ENCODE data around the gene DRGX.

DRGX gene

DNA sequence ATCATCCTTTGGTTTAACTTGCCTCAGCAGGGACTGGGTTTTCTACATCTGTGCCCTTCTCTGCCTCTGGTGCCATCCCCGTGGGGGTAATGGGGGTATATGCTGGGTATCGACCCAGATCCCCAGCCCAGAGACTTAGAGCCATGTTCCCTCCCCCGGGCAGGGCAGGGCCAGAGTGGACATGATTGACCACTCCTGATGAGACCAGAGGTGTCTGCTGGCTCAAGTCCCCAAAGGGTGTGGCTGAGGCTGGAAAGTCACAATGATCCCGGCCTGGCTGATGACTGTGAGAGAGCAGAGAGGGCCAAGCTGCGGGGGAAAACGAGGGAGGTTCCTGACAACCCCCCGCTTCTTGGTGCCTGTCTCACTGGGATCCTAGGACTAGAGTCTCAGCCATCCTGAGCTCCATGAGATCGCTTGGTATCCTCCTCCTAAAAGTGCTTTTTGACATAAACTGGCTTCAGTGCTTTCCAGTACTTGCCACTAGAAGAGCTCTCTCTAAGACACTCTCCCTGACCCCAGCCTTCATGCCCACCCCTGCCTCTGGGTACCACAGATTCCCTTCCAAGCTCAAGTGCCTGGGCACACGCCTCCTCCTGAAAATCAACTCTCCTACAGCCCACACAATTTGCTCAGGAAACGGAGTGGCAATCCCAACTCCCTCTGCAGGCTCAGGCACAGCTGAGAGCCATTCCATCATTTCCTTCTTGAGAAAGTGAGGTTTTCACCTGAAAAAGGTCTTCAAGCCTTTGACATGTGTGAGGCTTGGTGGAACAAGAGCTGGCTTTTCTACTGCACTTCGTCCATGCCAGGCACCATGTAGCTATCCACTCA, 33.9 kb downstream of the DRGX start:
- DNase-seq (ENCODE audit: low spot score) = no peak

DNA sequence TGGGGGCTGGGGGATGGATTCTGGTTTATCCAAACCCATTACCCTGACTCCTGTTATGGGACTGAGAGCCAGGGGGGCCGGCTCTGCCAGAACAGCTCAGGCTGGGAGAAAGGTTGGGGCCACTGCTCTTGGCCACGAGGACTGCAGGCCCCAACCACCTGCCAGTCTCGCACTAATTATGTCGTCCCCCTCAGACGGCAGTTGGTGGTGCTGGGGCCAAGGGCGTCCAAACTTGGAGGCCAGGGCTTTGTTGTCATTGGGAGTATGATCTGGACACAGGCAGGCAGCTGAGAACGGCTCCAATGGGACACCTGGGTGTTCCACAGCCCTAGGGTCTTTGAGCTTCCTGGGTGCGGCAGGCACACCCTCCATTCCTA, 34.7 kb downstream of the DRGX start:
- DNase-seq (ENCODE audit: low spot score) = no peak

DNA sequence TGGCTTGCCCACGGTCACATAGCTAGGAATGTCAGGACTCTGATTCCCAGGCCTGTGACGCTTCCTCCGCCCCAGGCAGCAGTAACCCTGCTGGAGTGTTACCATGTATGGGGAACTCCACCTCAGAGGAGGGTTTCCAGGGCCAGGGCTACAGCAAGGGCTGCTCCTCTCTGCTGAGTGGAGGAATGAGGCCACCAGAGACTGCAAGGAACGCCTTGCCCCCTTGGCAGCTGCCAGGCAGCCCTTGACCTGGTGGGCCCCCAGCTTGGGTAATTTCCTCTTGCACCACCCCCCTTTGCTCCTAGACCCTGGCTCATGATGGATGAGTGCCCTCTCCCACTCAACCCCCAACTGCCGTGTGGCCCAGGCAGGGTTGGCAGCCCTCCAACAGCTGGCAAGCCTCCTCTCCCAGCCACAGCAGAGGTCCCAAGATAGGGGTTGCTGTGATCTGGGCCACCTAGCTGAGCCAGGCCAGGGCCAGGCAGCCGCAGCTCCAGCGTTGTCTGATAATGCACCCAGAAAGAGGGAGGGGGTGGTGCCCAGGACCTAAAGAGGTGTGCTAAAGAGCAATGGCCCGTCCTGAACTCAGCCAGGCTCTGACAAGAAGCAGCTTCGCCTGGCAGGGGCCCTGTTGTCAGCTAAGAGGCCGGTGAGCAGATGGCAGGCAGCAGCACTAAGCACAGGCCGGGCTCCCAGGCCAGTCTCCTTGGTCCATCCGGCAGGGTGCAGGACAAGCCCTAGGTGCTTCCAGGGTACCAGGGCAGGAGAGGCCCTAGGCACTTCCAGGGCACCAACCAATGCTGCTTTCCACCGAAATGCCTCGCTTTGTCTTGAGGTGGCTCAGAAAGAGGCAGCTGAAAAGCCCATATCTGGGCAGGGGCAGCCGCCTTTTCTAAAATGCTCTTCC, 35.4 kb downstream of the DRGX start:
- no peak for DNase-seq (ENCODE audit: low spot score)

DNA sequence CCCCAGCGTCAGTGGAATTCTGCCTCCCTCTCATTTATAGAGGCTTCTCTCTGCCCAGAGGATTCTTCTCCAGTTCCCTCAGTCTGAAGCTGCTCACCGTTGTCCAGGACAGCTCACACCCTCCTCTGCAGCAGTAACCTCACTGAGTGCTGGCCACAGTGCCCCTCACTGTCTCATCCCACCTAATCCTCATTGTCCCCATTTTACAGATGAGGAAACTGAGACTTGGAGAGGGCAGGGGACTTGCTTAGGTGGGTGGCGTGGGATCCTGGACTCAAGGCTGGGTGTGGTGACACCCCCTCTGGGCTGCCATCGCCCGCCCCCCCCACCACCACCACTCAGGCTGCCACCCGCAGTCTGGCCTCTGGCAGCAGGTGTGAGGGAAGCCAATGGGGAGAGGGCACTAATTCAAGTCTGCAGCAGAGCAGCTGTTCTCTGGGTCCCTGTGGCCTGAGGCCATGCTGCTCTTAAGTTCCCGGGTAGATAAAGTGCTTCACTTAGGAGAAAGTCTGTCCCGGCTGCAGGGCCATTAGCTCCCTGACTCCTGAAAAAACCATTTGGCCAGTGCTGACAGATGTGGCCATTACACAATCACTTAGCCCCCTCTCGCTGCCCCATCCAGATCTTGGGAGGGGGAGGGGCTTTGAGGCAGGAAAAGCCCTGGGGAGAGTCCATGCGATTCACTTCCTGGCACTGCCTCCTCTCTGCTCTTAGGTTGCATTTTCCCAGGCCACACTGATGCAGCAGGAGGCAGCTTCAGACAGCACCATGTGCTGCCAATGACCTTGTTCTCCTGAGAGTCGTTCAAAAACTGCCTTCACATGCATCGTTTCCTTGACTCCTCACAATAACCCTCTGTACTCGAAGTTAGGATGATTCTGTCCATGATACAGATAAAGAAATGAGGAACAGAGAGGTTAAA, 36.3 kb downstream of the DRGX start:
- DNase-seq (ENCODE audit: low spot score) = no peak

DNA sequence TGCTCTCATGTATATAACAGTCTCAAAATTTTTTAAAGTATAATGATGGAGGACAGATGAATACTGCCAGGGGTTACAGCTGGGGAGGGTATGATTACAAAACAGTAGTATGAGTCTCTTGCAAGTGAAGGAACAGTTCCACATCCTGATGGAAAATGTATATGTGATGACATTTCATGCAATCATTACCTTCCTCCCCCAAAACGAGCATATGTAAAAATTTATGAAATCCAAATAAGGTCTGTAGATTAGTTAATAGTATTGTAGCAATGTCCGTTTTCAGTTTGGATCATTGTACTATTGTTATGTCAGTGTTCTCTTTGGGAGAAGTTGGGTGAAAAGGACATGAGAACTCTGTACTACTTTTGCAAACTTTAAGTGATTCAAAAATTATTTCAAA, 38.0 kb downstream of the DRGX start:
- DNase-seq (ENCODE audit: low spot score) = no peak

DNA sequence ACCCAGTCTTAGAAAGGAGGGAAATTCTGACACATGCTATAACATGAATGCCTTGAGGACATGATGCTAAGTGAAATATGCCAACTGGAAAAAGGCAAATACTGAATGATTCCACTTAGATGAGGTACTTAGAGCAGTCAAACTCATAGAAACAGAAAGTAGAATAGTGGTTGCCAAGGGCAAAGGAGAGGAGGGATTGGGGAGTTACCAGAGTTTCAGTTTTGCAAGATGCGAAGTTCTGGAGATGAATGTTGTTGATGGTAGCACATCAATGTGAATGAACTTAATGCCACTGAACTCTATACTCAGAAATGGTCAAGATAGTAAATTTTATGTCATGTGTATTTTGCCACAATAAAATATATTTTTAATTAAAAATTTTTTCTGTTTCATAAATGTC, 38.9 kb downstream of the DRGX start:
- no peak for DNase-seq (ENCODE audit: low spot score)

DNA sequence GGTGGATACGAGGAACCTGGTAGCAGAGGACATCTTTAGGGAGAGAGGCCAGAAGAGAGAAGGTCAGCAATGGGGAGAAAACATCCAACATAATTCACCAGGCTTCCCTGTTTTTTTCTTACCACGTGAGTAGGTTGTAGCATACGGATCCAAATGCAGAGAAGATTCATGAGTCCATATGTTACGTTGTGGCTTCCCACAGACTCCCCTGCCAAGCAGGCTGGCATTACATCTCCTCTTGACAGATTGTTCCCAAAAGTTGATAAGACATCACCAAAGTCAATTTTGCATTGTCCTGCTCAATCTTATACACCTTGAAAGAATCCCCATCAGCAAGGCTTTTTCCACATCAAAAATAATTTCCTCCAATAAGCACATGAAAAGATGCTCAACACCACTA, 39.7 kb downstream of the DRGX start:
- no peak for DNase-seq (ENCODE audit: low spot score)

DNA sequence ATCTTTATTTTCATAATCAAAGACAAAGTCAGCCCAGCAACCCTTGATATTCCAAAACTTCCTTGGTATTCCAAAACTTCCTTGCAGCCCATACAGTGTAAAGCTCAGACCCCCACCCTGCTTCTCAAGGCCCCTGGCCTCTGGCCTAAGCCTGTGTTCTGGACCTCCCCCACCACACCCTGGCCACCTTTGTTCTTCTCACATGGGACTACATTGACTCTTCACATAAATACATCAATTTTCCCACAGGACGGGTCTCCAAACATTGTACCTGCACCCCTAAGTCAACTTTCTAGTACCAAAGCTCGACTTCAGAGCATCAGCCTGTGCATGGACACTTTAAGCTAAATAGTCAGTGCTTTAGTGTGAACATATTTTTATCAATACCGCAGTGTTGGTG, 40.7 kb downstream of the DRGX start:
- DNase-seq (ENCODE audit: low spot score) = no peak

DNA sequence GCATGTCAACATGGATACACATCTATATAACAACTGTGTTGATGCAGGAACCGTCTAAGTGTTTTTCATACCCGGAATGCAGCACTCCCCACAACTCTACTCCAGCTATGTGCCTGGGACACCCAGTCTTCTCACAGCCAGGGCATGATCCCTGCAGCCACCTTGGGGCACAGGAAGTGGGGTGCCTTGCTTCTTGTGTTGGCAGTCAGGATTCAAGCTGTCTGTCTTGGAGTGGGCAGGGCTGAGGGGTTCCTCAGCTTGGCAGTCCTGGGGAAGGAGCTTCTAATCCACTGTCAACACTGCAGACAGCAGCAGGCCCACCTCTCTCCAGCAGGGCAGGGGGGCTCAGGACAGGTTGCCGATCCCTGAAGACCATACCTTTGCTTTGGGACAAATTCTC, 41.3 kb downstream of the DRGX start:
- no peak for DNase-seq (ENCODE audit: low spot score)

DNA sequence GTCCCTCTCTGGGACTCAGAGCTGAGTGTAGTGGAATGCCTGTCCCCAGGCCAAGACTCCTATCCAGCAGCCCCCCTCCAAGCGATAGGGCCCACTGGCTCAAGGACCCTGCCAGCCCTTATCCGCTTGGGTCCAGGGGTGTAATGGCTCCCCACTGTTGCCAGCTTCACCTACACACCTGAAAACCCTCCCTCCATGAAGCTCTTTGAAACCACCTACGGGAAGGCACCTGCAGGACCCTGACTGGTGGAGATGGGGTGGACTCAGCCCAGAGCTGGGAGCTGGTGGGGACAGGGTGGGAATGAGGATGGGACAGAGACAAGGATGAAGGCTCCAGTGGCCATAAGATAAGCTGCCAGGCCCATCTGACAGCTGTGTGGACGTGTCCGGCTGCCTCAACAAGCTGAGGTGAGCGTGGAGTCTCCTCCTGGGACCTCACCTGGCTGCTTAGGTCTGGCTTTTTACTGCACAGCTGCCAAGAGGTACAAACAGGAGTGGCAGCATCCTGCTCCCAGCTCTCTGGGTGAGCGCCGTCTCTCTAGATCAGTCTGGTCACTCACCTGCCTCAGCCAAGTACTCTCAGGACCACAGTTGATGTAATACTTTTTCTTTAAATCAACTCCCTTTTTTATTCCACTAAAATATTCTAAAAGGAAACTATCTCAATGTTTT, 41.9 kb downstream of the DRGX start:
- DNase-seq (ENCODE audit: low spot score) = no peak

DNA sequence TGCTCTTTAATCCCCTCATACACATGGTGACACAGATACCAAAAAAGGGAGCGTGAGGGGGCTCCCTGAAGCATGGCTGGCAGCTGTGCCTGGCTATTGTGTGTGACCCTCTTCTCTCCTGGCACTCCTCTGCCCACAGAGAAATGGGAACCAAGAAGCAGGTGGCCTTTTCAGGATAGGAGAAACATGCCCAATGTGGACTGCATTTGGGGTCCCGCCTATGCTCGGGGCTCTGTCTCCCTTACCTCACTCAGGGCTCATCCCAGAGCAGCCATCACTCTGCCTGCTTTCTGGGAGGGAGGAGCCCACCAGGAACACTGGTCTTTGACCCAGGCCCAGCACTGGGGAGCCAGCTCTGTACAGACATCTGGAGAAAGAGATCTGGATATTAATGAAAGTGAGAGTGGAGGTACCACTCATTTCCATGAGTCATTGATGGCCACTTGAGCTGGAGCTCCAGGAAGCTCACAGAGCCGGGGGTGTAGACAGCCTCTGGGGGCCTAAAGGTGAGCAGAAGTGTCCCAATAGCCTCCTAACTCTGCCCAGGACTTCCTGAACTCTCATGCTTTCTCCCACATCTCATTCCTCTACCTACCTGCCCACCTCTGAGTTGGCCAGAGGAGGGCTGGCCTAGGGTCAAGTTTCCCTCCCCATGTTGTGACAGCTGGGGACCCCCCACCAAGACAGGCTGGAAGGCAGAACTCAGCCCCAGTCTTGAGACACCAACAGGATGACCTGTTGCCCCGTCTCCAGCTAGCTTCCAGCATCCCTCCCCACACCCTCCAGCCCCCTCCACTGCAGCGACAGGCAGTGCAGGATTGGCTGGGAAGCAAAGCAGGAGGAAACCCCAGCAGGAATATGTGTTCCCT, 42.6 kb downstream of the DRGX start:
- DNase-seq (ENCODE audit: low spot score) = no peak

DNA sequence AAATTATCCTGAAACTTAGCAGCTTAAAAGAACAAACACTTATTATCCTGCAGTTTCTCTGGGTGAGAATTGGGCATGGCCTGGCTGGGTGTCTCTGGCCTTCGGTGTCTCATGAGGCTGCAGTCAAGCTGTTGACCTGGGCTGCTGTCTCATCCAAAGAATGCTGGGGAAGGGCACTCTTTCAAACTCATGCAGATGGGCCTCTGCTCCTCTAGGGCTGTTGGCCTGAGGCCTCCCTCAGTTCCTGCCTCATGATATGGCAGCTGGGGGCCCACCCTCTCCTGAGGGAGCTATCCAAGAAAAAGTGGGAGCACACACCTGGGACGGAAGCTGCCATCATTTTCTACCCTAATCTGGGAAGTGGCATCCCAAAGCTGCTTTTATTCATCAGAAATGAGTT, 43.6 kb downstream of the DRGX start:
- no peak for DNase-seq (ENCODE audit: low spot score)

DNA sequence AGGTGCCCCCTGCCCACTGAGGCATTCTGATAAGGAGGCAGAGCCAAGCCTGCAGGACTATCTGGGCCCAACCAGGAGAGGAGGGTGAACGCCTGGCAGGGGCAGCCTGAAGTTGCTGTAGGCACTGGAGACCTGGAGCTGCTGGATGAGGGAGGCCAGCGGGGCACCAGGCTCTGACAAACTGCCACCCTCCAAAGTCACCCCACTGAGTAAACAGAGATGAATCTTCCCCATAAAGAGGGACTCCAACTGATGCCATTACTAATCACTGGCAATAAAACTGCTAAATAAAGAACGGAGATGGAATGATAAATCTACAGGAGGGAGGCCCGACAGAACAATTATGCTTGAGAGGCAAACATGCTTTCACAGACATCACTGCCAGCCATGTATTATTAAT, 44.2 kb downstream of the DRGX start:
- no peak for DNase-seq (ENCODE audit: low spot score)

DNA sequence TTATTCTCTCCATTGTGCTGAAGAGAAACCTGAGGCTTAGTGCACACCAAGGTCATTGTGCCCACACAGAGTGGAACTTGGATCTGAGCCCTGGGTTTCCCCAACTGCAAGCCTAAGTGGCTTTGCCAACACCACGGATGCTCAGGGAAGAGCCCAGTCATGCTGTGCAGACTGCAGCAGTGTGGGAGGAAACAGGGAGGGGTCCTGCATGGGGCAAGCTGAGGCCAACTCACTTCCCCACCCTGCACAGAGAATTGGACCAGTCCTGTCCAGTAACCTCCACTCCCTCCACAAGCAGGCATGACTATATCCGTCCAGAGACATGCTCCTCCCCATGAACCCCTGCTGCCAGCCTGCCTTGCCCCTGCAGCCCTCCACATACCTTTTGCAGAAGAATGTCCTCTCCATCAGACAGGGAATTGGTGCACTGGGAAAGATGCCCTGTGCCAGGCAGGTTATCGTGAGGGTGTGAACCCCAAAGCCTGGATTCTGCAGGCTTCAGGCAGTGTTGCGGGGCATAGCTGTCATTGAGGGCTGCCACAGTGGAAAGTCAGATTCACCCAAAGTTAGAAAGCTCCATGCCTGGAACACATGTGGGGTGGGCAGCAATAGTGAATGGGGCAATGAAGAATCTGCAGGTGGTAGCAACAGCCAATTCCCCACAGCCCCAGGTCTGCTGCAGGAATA, 44.9 kb downstream of the DRGX start:
- no peak for DNase-seq (ENCODE audit: low spot score)

DNA sequence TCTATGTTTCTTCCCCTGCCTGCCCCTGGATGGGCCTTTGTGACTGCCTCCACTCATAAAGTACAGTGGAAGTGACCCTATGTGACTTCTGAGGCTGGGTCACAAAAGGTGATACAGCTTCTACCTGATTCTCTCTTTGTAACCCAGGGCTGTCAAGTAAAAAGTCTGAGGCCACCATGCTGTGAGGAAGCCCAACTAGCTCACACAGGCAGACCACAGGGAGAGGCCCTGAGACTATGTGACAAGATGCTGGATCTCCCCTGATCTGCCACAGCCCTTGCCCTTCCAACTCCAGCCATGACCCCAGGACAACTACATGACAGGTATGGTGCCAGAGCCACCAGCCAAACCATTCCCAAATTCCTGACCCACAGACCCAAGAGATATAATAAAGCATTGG, 45.8 kb downstream of the DRGX start:
- DNase-seq (ENCODE audit: low spot score) = no peak

DNA sequence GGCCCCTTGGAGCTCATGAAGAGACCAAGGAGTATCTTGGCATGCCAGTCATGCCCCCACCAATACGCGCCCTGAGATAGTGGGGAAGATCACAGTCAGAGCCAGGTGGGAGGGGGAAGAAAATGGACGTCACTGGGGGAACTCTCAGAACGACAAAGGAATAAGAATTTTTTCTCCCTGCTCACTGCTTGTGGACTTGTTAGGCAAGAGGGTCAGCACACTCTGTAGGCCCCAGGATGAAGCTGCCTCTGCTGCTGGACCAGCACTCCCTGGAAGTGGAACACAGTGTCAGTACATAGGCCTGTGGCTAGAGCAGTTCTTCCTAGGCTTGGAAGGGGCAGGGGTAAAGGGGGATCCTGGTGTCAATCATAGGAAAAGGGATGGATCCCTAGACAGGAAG, 46.5 kb downstream of the DRGX start:
- no peak for DNase-seq (ENCODE audit: low spot score)

DNA sequence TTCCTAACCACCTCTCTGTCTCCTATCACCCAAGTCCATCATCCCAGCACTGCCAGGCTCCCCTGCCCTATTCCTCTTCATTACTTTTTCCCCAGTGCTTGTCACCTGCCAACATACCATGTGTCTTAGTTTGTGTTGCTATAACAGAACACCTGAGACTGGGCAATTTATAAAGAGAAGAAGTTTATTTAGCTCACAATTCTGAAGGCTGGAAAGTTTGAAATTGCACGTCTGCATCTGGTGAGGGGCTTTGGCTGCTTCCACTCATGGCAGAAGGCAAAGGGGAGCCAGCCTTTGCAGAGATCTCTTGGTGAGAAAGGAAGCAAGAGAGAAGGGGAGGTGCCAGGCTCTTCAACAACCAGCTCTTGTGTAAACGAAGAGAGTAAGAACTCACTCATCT, 47.3 kb downstream of the DRGX start:
- no peak for DNase-seq (ENCODE audit: low spot score)

DNA sequence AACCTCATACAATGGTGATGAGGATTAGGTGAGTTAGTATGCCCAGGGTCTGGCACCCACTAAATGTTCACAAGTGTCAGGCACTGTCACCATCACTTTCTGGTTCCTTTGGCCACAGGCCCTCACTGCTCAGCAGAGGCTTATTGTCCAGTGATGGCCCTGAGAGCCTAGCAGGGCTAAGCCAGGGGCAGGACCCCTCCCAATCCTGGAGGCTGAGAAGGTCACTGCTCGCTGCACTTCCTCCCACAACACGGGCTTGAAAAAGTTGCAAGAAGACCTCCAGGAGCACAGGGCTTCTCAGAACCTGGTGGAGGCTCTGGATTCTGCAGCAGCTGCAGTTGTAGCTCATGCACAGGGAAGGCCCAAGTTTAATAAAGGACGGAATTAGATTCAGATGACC, 48.1 kb downstream of the DRGX start:
- no peak for DNase-seq (ENCODE audit: low spot score)

DNA sequence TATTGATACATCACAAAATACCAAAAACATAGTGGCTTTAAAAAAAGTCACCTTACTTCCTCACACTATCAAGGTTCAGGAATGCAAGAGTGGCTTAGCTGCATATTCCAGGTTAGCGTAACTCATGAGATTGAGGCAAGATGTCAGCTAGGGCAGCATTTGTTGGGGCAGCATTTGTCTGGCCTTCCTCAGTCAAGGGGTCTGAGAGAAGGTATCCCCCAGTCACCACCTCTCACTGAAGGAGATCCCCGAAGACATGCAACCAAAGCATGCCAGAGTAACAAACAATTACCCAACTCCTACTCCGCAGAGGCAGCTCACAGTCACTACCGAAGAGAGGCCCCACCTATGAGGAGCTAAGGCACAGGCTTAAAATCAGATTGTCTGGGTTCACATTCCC, 48.5 kb downstream of the DRGX start:
- DNase-seq (ENCODE audit: low spot score) = no peak

DNA sequence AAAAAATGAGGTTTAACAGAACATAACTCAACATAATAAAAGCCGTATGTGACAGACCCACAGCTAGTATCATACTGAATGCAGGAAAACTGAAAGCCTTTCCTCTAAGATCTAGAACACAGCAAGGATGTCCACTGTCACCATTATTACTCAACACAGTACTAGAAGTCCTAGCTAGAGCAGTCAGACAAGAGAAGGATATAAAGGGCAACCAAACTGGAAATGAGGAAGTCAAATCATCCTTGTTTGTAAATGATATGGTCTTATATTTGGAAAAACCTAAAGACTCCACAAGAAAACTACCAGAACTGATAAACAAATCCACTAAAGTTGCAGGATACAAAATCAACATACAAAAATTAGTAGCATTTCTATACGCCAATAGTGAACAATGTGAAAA, 51.0 kb downstream of the DRGX start:
- no peak for DNase-seq (ENCODE audit: low spot score)
